NCI-H2227 (cell line): Measurements from ENCODE around the gene SLC8B1.

Source experiments
- DNase-seq: peaks from one replicate; lab custom pipeline; 2025; ENCODE audit not compliant: unreplicated experiment; lab: John Stamatoyannopoulos, UW

Gene SLC8B1

GRCh38 chr12:113334786-113335539 is at the start of gene SLC8B1:
TSS of gene SLC8B1 (minus strand) at chr12:113335109. CDS start at chr12:113332878, 2,231 bp downstream.
- peak; percentile 88 for DNase-seq

- DNase-seq: no peak
Observed at GRCh38 chr12:113382206-113382605, 47.3 kb upstream of the SLC8B1 start.

- peak; percentile 92 for DNase-seq
Observed at GRCh38 chr12:113381220-113381619, 46.3 kb upstream of the SLC8B1 start.

GRCh38 chr12:113378291-113378690 is 43.4 kb upstream of the SLC8B1 start:
- DNase-seq: no peak

GRCh38 chr12:113374823-113375428 is 40.0 kb upstream of the SLC8B1 start:
- no peak for DNase-seq

GRCh38 chr12:113373969-113374368 is 39.1 kb upstream of the SLC8B1 start:
- no peak for DNase-seq

GRCh38 chr12:113373440-113373839 is 38.5 kb upstream of the SLC8B1 start:
- no peak for DNase-seq

GRCh38 chr12:113372371-113372770 is 37.5 kb upstream of the SLC8B1 start:
- DNase-seq: no peak

- no peak for DNase-seq
Observed at GRCh38 chr12:113371808-113372207, 36.9 kb upstream of the SLC8B1 start.

- DNase-seq: no peak
Observed at GRCh38 chr12:113370923-113371682, 36.2 kb upstream of the SLC8B1 start.

GRCh38 chr12:113369391-113369985 is 34.6 kb upstream of the SLC8B1 start:
- DNase-seq: no peak

GRCh38 chr12:113368331-113368730 is 33.4 kb upstream of the SLC8B1 start:
- no peak for DNase-seq

- no peak for DNase-seq
Observed at GRCh38 chr12:113366827-113367226, 31.9 kb upstream of the SLC8B1 start.

GRCh38 chr12:113365639-113366395 is 30.9 kb upstream of the SLC8B1 start:
- no peak for DNase-seq

- no peak for DNase-seq
Observed at GRCh38 chr12:113364698-113365097, 29.8 kb upstream of the SLC8B1 start.

GRCh38 chr12:113361574-113362370 is 26.9 kb upstream of the SLC8B1 start:
- DNase-seq: no peak

GRCh38 chr12:113359939-113360748 is 25.2 kb upstream of the SLC8B1 start:
- DNase-seq: no peak

- no peak for DNase-seq
Observed at GRCh38 chr12:113359133-113359938, 24.4 kb upstream of the SLC8B1 start.
